Transverse colon (tissue), 4 donors: ENCODE measurements around the gene POLR3G. TPM values are rescaled to one million over a fixed set of nuclear protein-coding genes. Genes with fewer than 3 reads are reported as not detected.

Source experiments
- DNase-seq: peaks from one replicate; pipeline ENCODE4 v3.0.0-alpha.2; 2019
- H3K27ac ChIP-seq, 4 donors: fragments of 200-600 bp; sonication (generic); 2 replicates each; pipeline ENCODE4 v1.5.1; 2016 to 2018; ENCODE audit warnings: inconsistent platforms in 4 of 4
- H3K27me3 ChIP-seq: fragments of 200-600 bp; sonication (generic); 2 replicates; pipeline ENCODE4 v1.5.1; 2017; ENCODE audit warnings: inconsistent platforms
- H3K36me3 ChIP-seq, 4 donors: fragments of 200-600 bp; sonication (generic); 2 replicates each; pipeline ENCODE4 v1.5.1; 2017 to 2019; ENCODE audit warnings: inconsistent platforms in 4 of 4
- H3K4me1 ChIP-seq, 4 donors: fragments of 200-600 bp; sonication (generic); 2 replicates each; pipeline ENCODE4 v1.5.1; 2017 to 2020; ENCODE audit warnings: inconsistent platforms in 4 of 4
- H3K4me3 ChIP-seq, 4 donors: fragments of 200-600 bp; sonication (generic); 1 replicate in 1 of 4; 2 replicates in 3 of 4; pipeline versions ENCODE4 v1.5.1 to v1.6.1; 2017 to 2019; ENCODE audit warnings: inconsistent platforms in 4 of 4
- H3K9me3 ChIP-seq, 2 donors: fragments of 200-600 bp; sonication (generic); 2 replicates each; pipeline ENCODE4 v1.5.1; 2017 to 2019; ENCODE audit warnings: inconsistent platforms in 2 of 2
- EP300 ChIP-seq: sonication (generic); formaldehyde crosslinking; IDR thresholded peaks from one replicate; pipeline ENCODE4 v1.6.1; 2017; ENCODE audit warnings: antibody characterized with exemption, low read depth
- POLR2A ChIP-seq: fragments of 450-650 bp; IDR thresholded peaks from one replicate; pipeline ENCODE4 v1.6.1; 2016; ENCODE audit warnings: antibody characterized with exemption, mild to moderate bottlenecking, moderate library complexity
- POLR2AphosphoS5 ChIP-seq, 3 donors: sonication (generic); formaldehyde crosslinking; IDR thresholded peaks; one replicate each; pipeline ENCODE4 v1.6.1; 2016; ENCODE audit warnings: antibody characterized with exemption in 3 of 3
- WGBS, 2 donors: methylation state at CpG; one replicate each; pipeline ENCODE4 v1.1.5; 2018; ENCODE audit warnings: low coverage in 1 of 2; 5-methylcytosine and 5-hydroxymethylcytosine counted together
- in situ Hi-C, 4 donors: fragments of 200-750 bp; cut with MboI; loops; one replicate each; pipeline versions ENCODE4 v1.15.0 to v1.15.1; 2017; ENCODE audit warnings: low sequenced_read_pairs in 3 of 4, low pct_ligation_motif_present in 1 of 4, low pct_unique_long_range_greater_than_20kb in 1 of 4
- intact Hi-C: fragments of 100-400 bp; cut with DNase I; formaldehyde crosslinking; loops from one replicate; pipeline ENCODE4 v1.15.1; 2023; ENCODE audit warnings: low total_unique reads
- total RNA-seq, 4 donors: library from RNA; depleted of rRNA; stranded (reverse); fragments of >200 nt; gene quantifications; one replicate each; pipeline ENCODE4 v1.1.0, GENCODE V29; 2016
- TF ChIP-seq, protein P1 (sequence below), 5 experiments: fragments of 200-600 bp in 3 of 5; fragments of 450-650 bp in 2 of 5; sonication (generic) in 3 of 5; IDR thresholded peaks; 1 replicate in 2 of 5; 2 replicates in 3 of 5; pipeline ENCODE4 v1.5.1; 2016 to 2017; ENCODE audit warnings: antibody characterized with exemption in 5 of 5, inconsistent platforms in 3 of 5, mild to moderate bottlenecking in 2 of 5, moderate library complexity in 1 of 5

Gene POLR3G
- total RNA-seq, 4 donors from 2014 or later: 1.1 to 6.7 (median 2.5) TPM; not detected in 1

DNA sequence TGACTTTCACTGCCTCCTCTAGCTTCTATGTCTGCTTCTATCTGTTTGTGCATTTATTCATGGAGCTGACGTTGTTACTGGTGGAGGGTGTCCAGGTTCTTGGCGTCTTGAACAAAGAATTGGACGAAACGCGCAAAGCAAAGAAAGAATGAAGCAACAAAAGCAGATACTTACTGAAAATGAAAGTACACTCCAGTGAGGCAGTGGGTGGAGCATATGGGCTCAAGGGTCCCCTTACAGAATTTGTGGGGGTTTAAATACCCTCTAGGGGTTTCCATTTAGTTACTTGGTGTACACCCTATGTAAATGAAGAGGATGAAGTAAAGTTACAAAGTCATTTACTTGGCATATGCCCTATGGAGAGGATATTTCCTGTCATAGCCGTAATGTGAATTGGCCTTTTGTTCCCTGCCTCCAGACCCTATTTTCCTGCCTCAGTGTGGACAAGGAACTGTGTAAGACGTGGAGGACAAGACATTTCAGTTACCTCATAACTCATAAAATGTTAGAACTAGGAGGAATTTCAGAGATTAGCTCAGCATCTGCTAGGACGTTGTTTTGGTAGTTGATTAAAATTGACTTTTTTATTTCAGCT lies 3.1 kb downstream of the POLR3G start:
- WGBS, 2 donors: 84 to 88% methylated on average over 8 of the region's 8 CpGs
- in situ Hi-C loops: loop anchor here in 1 of 4 donors (10.0 kb wide), 1 partner anchor 47 kb away; the partner anchor contains the start of gene LYSMD3
- H3K27ac ChIP-seq: no peak overlapping the region

DNA sequence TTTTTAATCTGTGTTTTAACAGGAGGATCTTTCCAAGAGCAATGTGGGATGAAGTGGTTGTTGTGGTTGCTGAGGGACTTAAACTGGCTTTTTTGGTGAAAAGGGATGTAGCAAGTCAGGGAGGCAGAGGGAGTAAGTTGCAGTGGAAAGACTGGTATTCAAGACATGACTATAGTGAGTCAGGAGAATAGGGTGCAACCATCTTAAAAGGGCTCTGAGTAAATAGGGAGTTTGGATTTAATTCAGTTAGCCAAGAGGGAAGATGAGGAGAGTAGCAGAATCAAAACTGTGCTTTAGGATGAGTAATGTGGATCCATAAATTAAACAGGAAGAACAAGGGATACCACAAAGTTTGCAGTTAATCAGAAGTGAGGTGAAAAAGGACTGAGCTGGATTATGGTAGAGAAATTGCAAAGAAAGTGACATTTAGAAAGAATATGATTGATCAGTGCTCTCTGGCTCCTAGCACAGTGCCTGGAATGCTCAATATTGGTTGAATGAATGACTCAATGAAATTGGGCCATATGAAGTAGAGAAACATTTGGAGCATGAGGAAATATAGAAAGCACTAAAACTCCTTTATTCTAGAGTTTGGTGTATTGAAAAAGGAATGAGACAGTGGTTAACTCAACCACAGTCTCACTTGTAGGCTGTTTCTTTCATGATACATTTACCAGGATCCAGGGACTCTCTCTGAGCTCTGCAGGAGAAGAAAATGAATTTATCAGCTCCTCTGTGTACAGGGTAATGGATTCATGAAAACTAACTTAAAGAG lies 5.1 kb downstream of the POLR3G start:
- Histone ChIP-seq H3K27ac (no peak overlapping the region), H3K36me3 (no peaks in the 10 kb centered on the region), H3K9me3 (no peaks in the 10 kb centered on the region), H3K27me3 (no peaks in the 10 kb centered on the region), H3K4me1 (peaks cover 0 to 9% (median 8%) of the 10 kb centered on the region in 4 donors), H3K4me3 (no peak overlapping the region)
- no peak for DNase-seq
- intact Hi-C loops (no loop called here), in situ Hi-C loops (loop anchor here in 1 of 4 donors (10.0 kb wide), 1 partner anchor 45 kb away; the partner anchor contains the start of gene LYSMD3)
- TF ChIP-seq POLR2A (no peak), EP300 (no peak), POLR2AphosphoS5 (IDR thresholded peaks at IDR 0.05) (no peak)
- TF ChIP-seq, protein P1, sequence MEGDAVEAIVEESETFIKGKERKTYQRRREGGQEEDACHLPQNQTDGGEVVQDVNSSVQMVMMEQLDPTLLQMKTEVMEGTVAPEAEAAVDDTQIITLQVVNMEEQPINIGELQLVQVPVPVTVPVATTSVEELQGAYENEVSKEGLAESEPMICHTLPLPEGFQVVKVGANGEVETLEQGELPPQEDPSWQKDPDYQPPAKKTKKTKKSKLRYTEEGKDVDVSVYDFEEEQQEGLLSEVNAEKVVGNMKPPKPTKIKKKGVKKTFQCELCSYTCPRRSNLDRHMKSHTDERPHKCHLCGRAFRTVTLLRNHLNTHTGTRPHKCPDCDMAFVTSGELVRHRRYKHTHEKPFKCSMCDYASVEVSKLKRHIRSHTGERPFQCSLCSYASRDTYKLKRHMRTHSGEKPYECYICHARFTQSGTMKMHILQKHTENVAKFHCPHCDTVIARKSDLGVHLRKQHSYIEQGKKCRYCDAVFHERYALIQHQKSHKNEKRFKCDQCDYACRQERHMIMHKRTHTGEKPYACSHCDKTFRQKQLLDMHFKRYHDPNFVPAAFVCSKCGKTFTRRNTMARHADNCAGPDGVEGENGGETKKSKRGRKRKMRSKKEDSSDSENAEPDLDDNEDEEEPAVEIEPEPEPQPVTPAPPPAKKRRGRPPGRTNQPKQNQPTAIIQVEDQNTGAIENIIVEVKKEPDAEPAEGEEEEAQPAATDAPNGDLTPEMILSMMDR (IDR thresholded peaks at IDR 0.05): no peak

More for the DNA sequence above, 3.1 kb downstream of the POLR3G start:
- Histone ChIP-seq H3K36me3 (no peaks in the 10 kb centered on the region), H3K4me1 (peaks cover 0 to 16% (median 14%) of the 10 kb centered on the region in 4 donors), H3K4me3 (no peak overlapping the region), H3K9me3 (no peaks in the 10 kb centered on the region), H3K27me3 (no peaks in the 10 kb centered on the region)
- intact Hi-C loops: no loop called here
- TF ChIP-seq POLR2AphosphoS5 (IDR thresholded peaks at IDR 0.05): no peak
- no peak for TF ChIP-seq EP300
- TF ChIP-seq, protein P1 (IDR thresholded peaks at IDR 0.05): no peak
- TF ChIP-seq POLR2A: no peak
- DNase-seq: no peak

DNA sequence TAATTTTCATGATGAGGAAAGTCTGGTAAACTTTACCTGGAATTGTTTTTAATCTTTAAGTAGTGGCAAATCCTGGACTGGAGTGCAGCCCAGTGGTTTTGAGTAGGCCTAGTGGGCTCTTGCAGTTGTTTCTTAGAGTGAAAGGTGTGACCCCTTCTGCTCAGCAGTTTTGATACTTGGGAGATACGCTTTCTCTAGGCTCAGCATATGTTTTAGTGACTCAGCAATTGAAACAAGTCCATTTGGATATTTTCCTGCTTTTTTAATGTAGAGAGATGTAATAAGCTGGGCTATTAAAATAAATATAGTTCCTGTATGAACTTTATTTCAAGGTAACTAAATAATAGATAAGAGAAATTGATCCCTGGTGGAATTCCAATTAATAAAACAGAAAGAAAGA lies 6.0 kb downstream of the POLR3G start:
- H3K4me1 ChIP-seq: no peaks in the 10 kb centered on the region
- H3K27ac ChIP-seq: no peak overlapping the region
- intact Hi-C loops: no loop called here
- H3K9me3 ChIP-seq: no peaks in the 10 kb centered on the region
- H3K27me3 ChIP-seq: no peaks in the 10 kb centered on the region
- no peak overlapping the region for H3K4me3 ChIP-seq
- H3K36me3 ChIP-seq: no peaks in the 10 kb centered on the region
- WGBS, 2 donors: 100% methylated on average over 1 of the region's 1 CpG
- in situ Hi-C loops: no loop called here
- no peak for DNase-seq
- TF ChIP-seq, protein P1 (IDR thresholded peaks at IDR 0.05): no peak
- TF ChIP-seq EP300 (no peak), POLR2A (no peak), POLR2AphosphoS5 (IDR thresholded peaks at IDR 0.05) (no peak)

DNA sequence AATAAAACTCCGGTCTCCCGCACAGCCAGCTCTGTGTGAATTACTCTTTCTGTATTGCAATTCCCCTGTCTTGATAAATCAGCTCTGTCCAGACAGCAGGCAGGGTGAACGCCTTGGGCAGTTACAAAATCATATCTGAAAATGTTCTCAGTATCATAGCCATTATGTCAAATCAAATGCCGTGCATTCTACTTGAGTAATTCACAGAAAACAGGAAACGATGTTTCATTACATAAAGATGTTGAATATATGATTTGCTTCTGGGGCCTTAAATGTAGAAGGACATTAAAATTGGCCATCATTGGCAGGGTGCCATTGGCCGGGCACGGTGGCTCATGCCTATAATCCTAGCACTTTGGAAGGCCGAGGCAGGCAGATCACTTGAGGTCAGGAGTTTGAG lies 8.5 kb downstream of the POLR3G start:
- in situ Hi-C loops (no loop called here), intact Hi-C loops (no loop called here)
- no peak for DNase-seq
- H3K9me3 ChIP-seq: no peaks in the 10 kb centered on the region
- no peaks in the 10 kb centered on the region for H3K4me1 ChIP-seq
- TF ChIP-seq POLR2AphosphoS5 (IDR thresholded peaks at IDR 0.05): no peak
- TF ChIP-seq, protein P1 (IDR thresholded peaks at IDR 0.05): no peak
- no peak for TF ChIP-seq EP300
- no peak overlapping the region for H3K27ac ChIP-seq
- H3K27me3 ChIP-seq: no peaks in the 10 kb centered on the region
- 90 to 94% methylated on average over 2 to 8 of the region's 8 CpGs for whole genome bisulfite sequencing, 2 donors
- H3K4me3 ChIP-seq: no peak overlapping the region
- no peaks in the 10 kb centered on the region for H3K36me3 ChIP-seq
